GM19193 (cell line): Measurements from ENCODE around the gene GSTM3.

Experiments used
- POLR2A ChIP-seq: IDR thresholded peaks from 4 replicates; pipeline ENCODE4 v1.6.1; 2011; ENCODE audit not compliant: insufficient read depth, insufficient read length; ENCODE audit errors: extremely low read depth

Gene GSTM3

GRCh38 chr1:109777980-109778625 lies 37.3 kb upstream of the GSTM3 start:
- no peak for TF ChIP-seq POLR2A

- no peak for TF ChIP-seq POLR2A
These were observed 36.6 kb upstream of the GSTM3 start for GRCh38 chr1:109777436-109777835.

GRCh38 chr1:109776911-109777310 lies 36.1 kb upstream of the GSTM3 start:
- TF ChIP-seq POLR2A = no peak

- no peak for TF ChIP-seq POLR2A
These were observed 35.5 kb upstream of the GSTM3 start for GRCh38 chr1:109776206-109776835.

GRCh38 chr1:109775398-109775797 lies 34.6 kb upstream of the GSTM3 start:
- no peak for TF ChIP-seq POLR2A

GRCh38 chr1:109773900-109774485 lies 33.2 kb upstream of the GSTM3 start:
- no peak for TF ChIP-seq POLR2A

GRCh38 chr1:109773203-109773899 lies 32.5 kb upstream of the GSTM3 start:
- no peak for TF ChIP-seq POLR2A

GRCh38 chr1:109772658-109773202 lies 31.9 kb upstream of the GSTM3 start:
- TF ChIP-seq POLR2A = no peak

GRCh38 chr1:109771712-109772657 lies 31.1 kb upstream of the GSTM3 start:
- TF ChIP-seq POLR2A = no peak

GRCh38 chr1:109770331-109771095 lies 29.7 kb upstream of the GSTM3 start:
- no peak for TF ChIP-seq POLR2A

GRCh38 chr1:109769330-109770078 lies 28.7 kb upstream of the GSTM3 start:
- no peak for TF ChIP-seq POLR2A

GRCh38 chr1:109768820-109769219 lies 28.0 kb upstream of the GSTM3 start:
- TF ChIP-seq POLR2A = no peak

GRCh38 chr1:109768335-109768650 lies 27.5 kb upstream of the GSTM3 start:
- no peak for TF ChIP-seq POLR2A
